Nephron (organoid): ENCODE data around the gene LIG1.

Source experiments
- H3K27ac Mint-ChIP-seq, 3 experiments: 2 replicates each; pipeline ENCODE4 v1.8.0; 2020; ENCODE audit warnings: mixed read lengths in 3 of 3, mild to moderate bottlenecking in 2 of 3, moderate library complexity in 1 of 3
- H3K27me3 Mint-ChIP-seq: 2 replicates; pipeline ENCODE4 v1.8.0; 2021; ENCODE audit warnings: low read depth, mild to moderate bottlenecking, moderate library complexity, mixed read lengths
- H3K36me3 Mint-ChIP-seq: 2 replicates; pipeline ENCODE4 v1.8.0; 2020; ENCODE audit warnings: low read depth, mixed read lengths
- H3K4me1 Mint-ChIP-seq: 2 replicates; pipeline ENCODE4 v1.8.0; 2020; ENCODE audit warnings: mixed read lengths
- H3K4me3 Mint-ChIP-seq, 3 experiments: 2 replicates each; pipeline ENCODE4 v1.8.0; 2020; ENCODE audit warnings: mild to moderate bottlenecking in 3 of 3, mixed read lengths in 3 of 3, moderate library complexity in 2 of 3
- H3K9me3 Mint-ChIP-seq: 2 replicates; pipeline ENCODE4 v1.8.0; 2020; ENCODE audit warnings: mixed read lengths
- CTCF ChIP-seq, 3 experiments: fragments of 200-600 bp; sonication (generic); IDR thresholded peaks; one replicate each; pipeline ENCODE4 v1.5.0; 2021; ENCODE audit warnings: antibody characterized with exemption in 3 of 3; ENCODE audit not compliant: unreplicated experiment in 3 of 3

LIG1 gene

DNA sequence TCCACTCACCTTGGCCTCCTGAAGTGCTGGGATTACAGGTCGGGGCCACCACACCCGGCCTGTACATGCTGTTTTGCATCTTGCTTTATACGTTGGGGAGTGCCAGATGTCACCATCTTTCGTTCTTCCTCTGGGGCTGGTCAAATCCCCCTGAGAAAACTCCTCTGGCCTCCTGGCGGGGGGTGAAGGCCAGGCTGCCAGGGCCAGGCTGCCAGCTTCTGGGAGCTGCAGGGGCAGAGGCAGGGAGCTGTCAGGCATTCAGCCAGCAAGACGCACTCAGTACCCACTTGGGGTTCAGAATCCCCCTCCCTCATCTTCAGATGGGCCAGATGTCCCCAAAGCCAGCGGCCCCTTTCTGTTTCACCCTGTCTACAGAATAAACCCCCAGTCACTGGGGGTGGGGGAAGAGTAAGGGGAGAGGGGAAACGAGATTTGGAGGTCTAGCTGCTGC is 16.4 kb upstream of the LIG1 start:
- TF ChIP-seq CTCF (IDR thresholded peaks at IDR 0.05; ENCODE audit: unreplicated experiment in 3 of 3): no peak
- Mint-ChIP-seq H3K27ac (no peak overlapping the region), H3K9me3 (peaks cover 8% of the 10 kb centered on the region), H3K4me3 (no peak overlapping the region), H3K27me3 (no peaks in the 10 kb centered on the region), H3K4me1 (peaks cover 11% of the 10 kb centered on the region), H3K36me3 (peaks cover 68% of the 10 kb centered on the region)

DNA sequence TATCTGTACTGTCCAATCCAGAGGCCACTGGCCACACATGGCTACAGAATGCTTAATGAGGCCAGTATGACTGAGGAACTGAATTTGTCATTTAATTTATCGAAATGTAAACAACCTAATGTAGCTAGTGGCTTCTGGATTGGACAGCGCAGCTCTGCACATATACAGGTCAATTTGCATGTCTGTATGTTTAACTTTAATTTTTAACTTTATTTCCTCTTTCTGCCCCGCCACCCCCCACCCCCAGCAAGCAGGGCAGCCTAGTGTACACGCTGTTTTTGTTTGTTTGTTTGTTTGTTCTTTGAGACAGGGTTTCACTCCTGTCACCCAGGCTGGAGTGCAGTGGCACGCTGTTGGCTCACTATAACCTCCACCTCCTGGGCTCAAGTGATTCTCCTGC is 15.9 kb upstream of the LIG1 start:
- H3K27ac Mint-ChIP-seq: no peak overlapping the region
- peaks cover 13% of the 10 kb centered on the region for H3K9me3 Mint-ChIP-seq
- no peak for TF ChIP-seq CTCF (IDR thresholded peaks at IDR 0.05; ENCODE audit: unreplicated experiment in 3 of 3)
- H3K27me3 Mint-ChIP-seq: no peaks in the 10 kb centered on the region
- H3K36me3 Mint-ChIP-seq: peaks cover 73% of the 10 kb centered on the region
- peaks cover 11% of the 10 kb centered on the region for H3K4me1 Mint-ChIP-seq
- no peak overlapping the region for H3K4me3 Mint-ChIP-seq

- Mint-ChIP-seq H3K9me3 (peaks cover 16% of the 10 kb centered on the region), H3K27me3 (no peaks in the 10 kb centered on the region), H3K4me1 (peaks cover 5% of the 10 kb centered on the region), H3K36me3 (peaks cover 70% of the 10 kb centered on the region), H3K27ac (no peak overlapping the region), H3K4me3 (no peak overlapping the region)
- TF ChIP-seq CTCF (IDR thresholded peaks at IDR 0.05; ENCODE audit: unreplicated experiment in 3 of 3): no peak
These were observed 13.2 kb upstream of the LIG1 start for GRCh38 chr19:48183356-48183755.

- H3K9me3 Mint-ChIP-seq: peaks cover 16% of the 10 kb centered on the region
- peaks cover 63% of the 10 kb centered on the region for H3K36me3 Mint-ChIP-seq
- no peaks in the 10 kb centered on the region for H3K27me3 Mint-ChIP-seq
- peaks cover 5% of the 10 kb centered on the region for H3K4me1 Mint-ChIP-seq
- no peak overlapping the region for H3K4me3 Mint-ChIP-seq
- TF ChIP-seq CTCF (IDR thresholded peaks at IDR 0.05; ENCODE audit: unreplicated experiment in 3 of 3): no peak
- no peak overlapping the region for H3K27ac Mint-ChIP-seq
These were observed 12.3 kb upstream of the LIG1 start for GRCh38 chr19:48182434-48182833.

DNA sequence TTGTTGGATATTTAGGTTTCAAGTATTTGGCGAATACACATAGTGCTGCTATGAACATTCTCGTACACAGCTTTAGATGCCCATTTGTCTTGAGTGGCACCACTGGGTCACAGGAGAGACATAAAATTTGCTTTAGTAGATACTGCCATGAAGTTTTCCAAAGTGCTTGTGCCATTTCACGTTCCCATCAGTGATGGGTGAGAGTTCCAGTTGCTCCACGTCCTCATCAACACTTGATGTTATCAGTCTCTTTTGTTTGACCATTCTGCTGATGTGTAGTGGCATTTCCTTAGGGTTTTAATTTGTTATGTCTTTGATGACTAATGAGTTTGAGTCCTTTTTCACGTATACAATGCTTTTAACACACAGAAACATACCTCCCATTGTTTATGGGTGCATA is 11.4 kb upstream of the LIG1 start:
- Mint-ChIP-seq H3K36me3 (peaks cover 70% of the 10 kb centered on the region), H3K9me3 (peaks cover 16% of the 10 kb centered on the region), H3K27me3 (no peaks in the 10 kb centered on the region), H3K4me1 (peaks cover 5% of the 10 kb centered on the region), H3K4me3 (no peak overlapping the region), H3K27ac (no peak overlapping the region)
- TF ChIP-seq CTCF (IDR thresholded peaks at IDR 0.05; ENCODE audit: unreplicated experiment in 3 of 3): no peak

DNA sequence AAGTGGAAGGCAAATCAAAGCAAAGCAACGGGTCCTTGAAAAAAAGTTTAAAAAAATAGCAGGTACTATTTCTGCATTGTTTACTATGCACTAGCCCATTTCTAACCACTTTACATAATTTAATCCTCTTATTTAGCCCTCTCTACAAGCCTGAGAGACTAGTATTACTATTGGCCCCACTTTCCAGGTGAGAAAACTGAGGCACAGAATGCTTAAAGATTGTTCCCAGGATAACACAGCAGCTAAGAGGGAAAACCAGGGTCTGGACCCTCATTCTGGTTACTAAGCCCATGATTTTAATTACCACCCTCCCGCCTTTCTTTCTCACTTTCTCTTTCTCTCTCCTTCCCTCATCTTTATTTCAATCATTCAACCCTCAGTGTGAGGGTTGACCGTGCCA is 6.1 kb upstream of the LIG1 start:
- Mint-ChIP-seq H3K36me3 (peaks cover 66% of the 10 kb centered on the region), H3K27me3 (no peaks in the 10 kb centered on the region), H3K9me3 (peaks cover 5% of the 10 kb centered on the region), H3K4me1 (peaks cover 3% of the 10 kb centered on the region), H3K4me3 (no peak overlapping the region), H3K27ac (no peak overlapping the region)
- TF ChIP-seq CTCF (IDR thresholded peaks at IDR 0.05; ENCODE audit: unreplicated experiment in 3 of 3): no peak
